ENCODE measurements around the gene SAP30BP. TPM values are rescaled to one million over a fixed set of nuclear protein-coding genes. Genes with fewer than 3 reads are reported as not detected.

SAP30BP gene
- polyA plus RNA-seq, 1 donor: 70.7 TPM

DNA sequence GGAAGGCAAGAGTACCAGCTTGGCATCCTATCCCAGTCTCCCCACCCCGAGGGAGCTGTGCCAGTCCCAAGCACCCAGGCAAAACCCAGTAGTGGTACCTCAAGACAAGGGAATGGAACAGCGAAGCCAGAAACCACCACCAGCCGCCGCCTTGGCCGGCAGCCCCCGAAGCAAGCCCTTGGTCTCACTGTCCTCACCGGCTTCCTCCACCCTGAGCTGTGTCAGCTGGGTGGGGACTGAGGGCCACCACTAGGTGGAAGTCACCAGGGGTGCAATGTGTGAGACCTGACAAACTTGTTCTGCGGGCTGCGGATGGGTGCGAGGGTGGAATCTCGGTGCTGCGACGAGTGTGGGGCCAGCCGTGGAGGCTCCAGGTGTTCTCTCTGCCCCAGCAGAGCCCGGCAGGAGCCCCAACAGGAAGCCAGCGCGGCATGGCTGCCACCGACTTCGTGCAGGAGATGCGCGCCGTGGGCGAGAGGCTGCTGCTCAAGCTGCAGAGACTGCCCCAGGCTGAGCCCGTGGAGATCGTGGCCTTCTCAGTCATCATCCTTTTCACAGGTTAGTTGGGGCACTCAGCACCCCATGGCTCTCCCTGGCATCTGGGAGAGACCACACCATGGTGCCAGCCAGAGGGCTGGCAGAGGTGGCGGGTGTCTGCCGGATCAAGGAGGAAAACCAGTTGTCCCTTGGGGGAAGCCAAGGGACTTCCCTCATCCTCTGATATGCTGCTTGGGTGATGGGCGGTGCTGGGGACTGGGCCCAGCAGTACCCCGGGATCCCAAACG lies 27.2 kb upstream of the SAP30BP start:
- Histone ChIP-seq H3K27ac (ENCODE audit: low read length) (no peak overlapping the region), H3K27me3 (ENCODE audit: control insufficient read depth, insufficient read depth, low read length) (no peaks in the 10 kb centered on the region), H3K4me1 (ENCODE audit: control insufficient read depth, insufficient read depth, low read length) (peaks cover 70% of the 10 kb centered on the region)

DNA sequence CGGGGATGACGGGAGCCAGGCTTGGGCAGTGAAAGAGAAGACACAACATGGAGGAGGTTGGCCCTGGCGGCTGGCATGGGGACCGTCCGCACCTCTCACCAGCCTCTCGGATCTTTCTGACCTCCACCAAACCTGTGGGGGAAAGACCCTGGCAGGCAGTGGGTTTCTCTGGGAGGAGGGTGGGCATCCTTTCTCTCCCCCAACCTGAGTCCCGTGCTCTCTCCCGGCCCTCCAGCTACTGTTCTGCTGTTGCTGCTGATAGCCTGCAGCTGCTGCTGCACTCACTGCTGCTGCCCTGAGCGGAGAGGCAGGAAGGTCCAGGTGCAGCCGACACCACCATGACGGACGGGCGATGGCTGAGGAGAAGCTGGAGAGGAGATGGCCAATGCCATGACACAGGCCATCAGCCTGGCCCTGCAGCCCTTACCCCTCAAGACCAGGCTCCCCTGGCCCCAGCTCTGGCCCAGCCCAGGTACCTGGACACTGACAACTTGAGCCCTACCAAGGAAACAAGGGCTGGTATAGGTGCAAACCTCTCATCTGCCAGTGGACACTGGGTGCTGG lies 26.5 kb upstream of the SAP30BP start:
- H3K4me1 ChIP-seq (ENCODE audit: control insufficient read depth, insufficient read depth, low read length): peaks cover 70% of the 10 kb centered on the region
- H3K27ac ChIP-seq (ENCODE audit: low read length): no peak overlapping the region

More for the DNA sequence above, 27.2 kb upstream of the SAP30BP start:
- no peak overlapping the region for H3K4me3 ChIP-seq (ENCODE audit: low read length)
- peak in 1 of 2 donors; percentile 66 for DNase-seq
- peaks cover 15% of the 10 kb centered on the region for H3K36me3 ChIP-seq (ENCODE audit: control insufficient read depth, insufficient read depth, low read length)
- H3K9me3 ChIP-seq (ENCODE audit: control insufficient read depth, low read depth, low read length): no peaks in the 10 kb centered on the region
- WGBS (ENCODE audit: insufficient coverage, low lambda C conversion rate): no CpG with 5 or more reads among the region's 30 CpGs

DNA sequence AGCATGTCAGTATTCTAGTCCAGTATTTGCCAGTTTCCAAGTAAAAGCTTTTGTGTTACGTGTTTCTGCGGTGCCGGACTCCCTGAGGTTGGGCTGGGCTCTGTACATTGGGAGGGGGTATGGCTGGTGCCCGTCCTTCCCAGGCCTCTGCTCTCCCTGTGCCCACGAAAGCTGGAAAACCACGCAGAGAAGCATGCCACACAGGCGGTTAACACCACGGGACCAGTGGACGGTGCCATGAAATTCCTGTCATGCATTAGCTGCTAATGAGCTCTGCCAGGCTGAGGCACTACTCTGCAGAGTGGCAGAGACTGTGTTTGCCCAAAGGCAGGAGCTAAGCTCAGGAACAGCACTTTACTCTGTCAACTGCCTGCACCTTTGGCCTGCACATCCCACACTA lies 25.8 kb upstream of the SAP30BP start:
- no CpG with 5 or more reads among the region's 9 CpGs for WGBS (ENCODE audit: insufficient coverage, low lambda C conversion rate)
- Histone ChIP-seq H3K4me3 (ENCODE audit: low read length) (no peak overlapping the region), H3K36me3 (ENCODE audit: control insufficient read depth, insufficient read depth, low read length) (peaks cover 13% of the 10 kb centered on the region), H3K27me3 (ENCODE audit: control insufficient read depth, insufficient read depth, low read length) (no peaks in the 10 kb centered on the region), H3K27ac (ENCODE audit: low read length) (no peak overlapping the region), H3K9me3 (ENCODE audit: control insufficient read depth, low read depth, low read length) (no peaks in the 10 kb centered on the region), H3K4me1 (ENCODE audit: control insufficient read depth, insufficient read depth, low read length) (peaks cover 68% of the 10 kb centered on the region)
- no peak for DNase-seq

More for the DNA sequence above, 26.5 kb upstream of the SAP30BP start:
- no CpG with 5 or more reads among the region's 13 CpGs for WGBS (ENCODE audit: insufficient coverage, low lambda C conversion rate)
- no peak for DNase-seq
- Histone ChIP-seq H3K9me3 (ENCODE audit: control insufficient read depth, low read depth, low read length) (no peaks in the 10 kb centered on the region), H3K36me3 (ENCODE audit: control insufficient read depth, insufficient read depth, low read length) (peaks cover 15% of the 10 kb centered on the region), H3K27me3 (ENCODE audit: control insufficient read depth, insufficient read depth, low read length) (no peaks in the 10 kb centered on the region), H3K4me3 (ENCODE audit: low read length) (no peak overlapping the region)

DNA sequence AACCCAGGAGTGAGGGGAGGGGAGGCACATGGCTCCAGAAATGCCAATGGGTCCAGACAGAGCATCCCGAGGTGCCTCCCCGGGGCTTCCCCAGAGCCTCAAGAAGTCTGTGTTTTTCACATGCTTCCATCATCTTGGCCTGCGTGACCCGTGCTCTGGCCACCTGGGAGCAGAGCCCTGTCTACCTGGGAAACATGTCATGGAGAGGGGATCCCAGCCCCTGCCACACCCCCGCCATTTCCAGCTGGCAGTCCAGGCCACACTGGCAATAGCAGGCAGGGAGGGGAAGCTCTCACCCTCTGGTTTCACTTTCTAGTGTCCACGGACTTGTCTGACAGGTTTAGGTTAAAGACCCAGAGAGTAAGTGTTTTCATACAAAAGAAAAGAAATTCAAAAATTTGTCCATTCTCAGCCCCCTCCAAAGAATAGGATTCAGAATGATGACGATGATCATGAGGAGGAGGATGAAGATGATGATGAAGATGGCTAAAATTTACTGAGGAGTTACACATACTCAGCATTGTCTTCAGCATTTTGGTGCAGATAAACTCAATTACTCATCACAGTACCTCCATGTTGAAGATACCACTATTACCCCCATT lies 24.9 kb upstream of the SAP30BP start:
- DNase-seq: peak; percentile 66 to 80
- peaks cover 68% of the 10 kb centered on the region for H3K4me1 ChIP-seq (ENCODE audit: control insufficient read depth, insufficient read depth, low read length)
- 100% methylated on average over 1 of the region's 7 CpGs for WGBS (ENCODE audit: insufficient coverage, low lambda C conversion rate)

DNA sequence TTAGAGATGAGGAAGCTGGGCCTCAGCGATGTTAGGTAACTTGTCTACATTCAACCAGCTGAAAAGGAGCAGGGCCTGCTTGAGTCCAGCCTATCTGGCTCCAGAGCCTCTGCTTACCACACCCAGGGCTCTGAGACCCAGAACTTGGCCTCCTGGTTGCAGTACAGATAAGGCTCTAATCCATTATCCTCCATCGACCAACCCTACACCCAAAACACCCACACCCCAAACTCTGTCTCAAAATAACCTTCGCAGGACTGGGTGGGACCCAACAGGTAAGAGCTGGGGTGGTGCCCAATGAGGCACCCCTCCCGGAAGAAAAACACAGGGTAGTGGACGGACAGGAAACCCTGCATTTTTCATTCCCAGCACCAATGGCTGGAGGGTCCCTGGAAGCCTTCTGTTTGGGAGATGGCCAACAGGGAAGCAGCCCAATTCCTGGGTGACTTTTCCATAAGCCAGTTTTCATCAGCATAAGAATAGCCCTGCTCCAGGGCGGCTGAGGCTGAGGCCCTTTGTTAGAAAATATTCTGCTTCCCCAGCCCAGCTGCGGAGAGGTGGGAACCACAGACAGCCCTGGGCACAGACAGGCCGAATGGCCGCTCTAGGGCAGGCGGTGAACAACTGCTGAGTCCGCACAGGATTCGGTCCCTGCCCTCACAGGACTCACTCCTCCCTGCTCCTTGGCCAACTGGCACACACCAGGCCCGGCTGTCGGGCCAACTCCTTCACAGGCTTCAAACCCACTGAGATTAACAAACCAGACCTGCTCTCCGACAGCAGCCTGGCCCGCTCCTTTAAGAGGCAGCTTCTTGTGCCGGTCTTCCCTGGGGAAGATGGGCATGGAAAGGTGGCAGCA lies 24.1 kb upstream of the SAP30BP start:
- Histone ChIP-seq H3K4me3 (ENCODE audit: low read length) (no peak overlapping the region), H3K27ac (ENCODE audit: low read length) (peak overlapping the region; percentile 33), H3K36me3 (ENCODE audit: control insufficient read depth, insufficient read depth, low read length) (peaks cover 16% of the 10 kb centered on the region), H3K9me3 (ENCODE audit: control insufficient read depth, low read depth, low read length) (no peaks in the 10 kb centered on the region), H3K27me3 (ENCODE audit: control insufficient read depth, insufficient read depth, low read length) (no peaks in the 10 kb centered on the region), H3K4me1 (ENCODE audit: control insufficient read depth, insufficient read depth, low read length) (peaks cover 68% of the 10 kb centered on the region)
- no CpG with 5 or more reads among the region's 17 CpGs for WGBS (ENCODE audit: insufficient coverage, low lambda C conversion rate)
- DNase-seq: peak in 1 of 2 donors; percentile 19

More for the DNA sequence above, 24.9 kb upstream of the SAP30BP start:
- H3K27ac ChIP-seq (ENCODE audit: low read length): peak overlapping the region; percentile 33
- peaks cover 13% of the 10 kb centered on the region for H3K36me3 ChIP-seq (ENCODE audit: control insufficient read depth, insufficient read depth, low read length)
- H3K9me3 ChIP-seq (ENCODE audit: control insufficient read depth, low read depth, low read length): no peaks in the 10 kb centered on the region
- H3K27me3 ChIP-seq (ENCODE audit: control insufficient read depth, insufficient read depth, low read length): no peaks in the 10 kb centered on the region
- no peak overlapping the region for H3K4me3 ChIP-seq (ENCODE audit: low read length)

DNA sequence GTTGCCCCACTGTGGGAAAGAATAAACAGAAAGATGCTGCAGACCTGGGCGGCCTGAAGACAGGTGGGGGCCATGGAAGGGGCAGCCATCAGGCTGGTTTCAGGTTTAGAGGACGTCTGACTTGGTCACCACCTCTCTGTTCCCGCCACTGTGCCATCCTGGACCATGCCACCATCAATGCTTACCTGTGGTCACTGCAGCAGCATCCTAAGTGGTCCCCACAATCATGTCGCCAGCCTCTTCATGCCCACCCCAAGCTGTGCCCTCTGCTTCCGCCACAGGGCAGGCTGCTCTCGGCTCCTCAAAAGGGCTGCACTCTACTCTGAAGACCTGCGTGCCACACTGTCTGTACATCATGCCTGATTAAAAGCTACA lies 23.5 kb upstream of the SAP30BP start:
- no peak for DNase-seq
- peaks cover 68% of the 10 kb centered on the region for H3K4me1 ChIP-seq (ENCODE audit: control insufficient read depth, insufficient read depth, low read length)
- peaks cover 14% of the 10 kb centered on the region for H3K36me3 ChIP-seq (ENCODE audit: control insufficient read depth, insufficient read depth, low read length)

DNA sequence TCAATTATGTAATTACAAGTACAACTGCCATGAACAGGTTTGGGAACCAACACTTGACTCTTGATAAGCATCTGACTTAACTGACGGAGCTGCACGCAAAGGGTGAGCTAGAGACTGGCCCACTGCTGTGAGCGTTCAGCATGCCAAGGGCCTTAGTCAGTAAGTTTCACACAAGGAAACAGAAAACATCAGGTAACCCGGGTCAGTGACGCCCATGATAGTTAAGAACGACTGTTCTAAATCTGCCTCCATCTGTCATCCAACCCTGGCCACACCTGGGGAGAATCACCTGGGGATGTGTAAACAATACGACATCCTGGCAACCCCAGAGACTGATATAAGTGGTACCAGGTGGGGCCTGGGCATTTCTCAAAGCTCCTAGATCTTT lies 21.6 kb upstream of the SAP30BP start:
- Histone ChIP-seq H3K4me3 (ENCODE audit: low read length) (no peak overlapping the region), H3K27me3 (ENCODE audit: control insufficient read depth, insufficient read depth, low read length) (no peaks in the 10 kb centered on the region), H3K36me3 (ENCODE audit: control insufficient read depth, insufficient read depth, low read length) (peaks cover 27% of the 10 kb centered on the region), H3K9me3 (ENCODE audit: control insufficient read depth, low read depth, low read length) (no peaks in the 10 kb centered on the region), H3K4me1 (ENCODE audit: control insufficient read depth, insufficient read depth, low read length) (peaks cover 52% of the 10 kb centered on the region), H3K27ac (ENCODE audit: low read length) (peak overlapping the region; percentile 99)
- peak; percentile 89 to 94 for DNase-seq
- no CpG with 5 or more reads among the region's 7 CpGs for WGBS (ENCODE audit: insufficient coverage, low lambda C conversion rate)

More for the DNA sequence above, 23.5 kb upstream of the SAP30BP start:
- H3K27ac ChIP-seq (ENCODE audit: low read length): peak overlapping the region; percentile 33
- H3K27me3 ChIP-seq (ENCODE audit: control insufficient read depth, insufficient read depth, low read length): no peaks in the 10 kb centered on the region
- H3K9me3 ChIP-seq (ENCODE audit: control insufficient read depth, low read depth, low read length): no peaks in the 10 kb centered on the region
- H3K4me3 ChIP-seq (ENCODE audit: low read length): no peak overlapping the region
- WGBS (ENCODE audit: insufficient coverage, low lambda C conversion rate): no CpG with 5 or more reads among the region's 7 CpGs

DNA sequence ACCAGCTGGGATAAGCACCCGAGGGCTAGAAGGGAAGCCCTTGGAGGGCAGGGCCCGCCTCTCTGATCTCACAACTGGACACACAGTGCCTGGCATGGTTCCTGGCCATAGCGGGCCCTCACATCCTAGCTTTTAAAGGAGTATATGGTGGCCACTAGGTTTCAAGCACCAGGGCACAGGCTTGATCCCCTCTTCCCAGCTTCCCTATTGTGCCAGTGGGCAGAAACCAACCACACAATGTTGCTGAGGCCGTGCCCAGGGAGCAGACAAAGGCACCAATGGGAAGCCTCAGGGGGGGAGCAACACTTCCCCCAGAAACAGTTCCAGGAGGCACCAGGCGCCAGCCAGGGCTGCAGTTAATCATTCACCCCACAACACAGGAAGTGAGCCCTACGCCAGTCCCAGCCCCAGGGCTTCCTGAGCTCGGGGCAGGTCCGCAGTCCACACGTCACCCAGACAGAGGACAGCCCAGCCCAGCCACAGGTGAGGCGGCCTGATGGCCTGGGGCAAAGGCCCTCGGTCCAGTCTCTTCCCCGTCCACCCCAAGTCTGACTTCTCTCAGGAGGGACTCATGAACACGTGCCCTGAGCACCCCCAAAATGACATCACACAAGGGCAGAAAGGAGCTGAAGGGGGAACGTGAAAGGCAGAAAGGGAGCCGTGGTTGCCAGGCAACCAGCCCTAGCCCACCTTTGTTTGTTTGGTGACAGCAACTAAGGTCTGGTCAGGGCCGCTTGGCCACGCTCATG lies 21.1 kb upstream of the SAP30BP start:
- Histone ChIP-seq H3K36me3 (ENCODE audit: control insufficient read depth, insufficient read depth, low read length) (peaks cover 33% of the 10 kb centered on the region), H3K4me1 (ENCODE audit: control insufficient read depth, insufficient read depth, low read length) (peaks cover 50% of the 10 kb centered on the region), H3K27me3 (ENCODE audit: control insufficient read depth, insufficient read depth, low read length) (no peaks in the 10 kb centered on the region), H3K27ac (ENCODE audit: low read length) (peak overlapping the region; percentile 99), H3K9me3 (ENCODE audit: control insufficient read depth, low read depth, low read length) (no peaks in the 10 kb centered on the region), H3K4me3 (ENCODE audit: low read length) (peak overlapping the region; percentile 29)
- DNase-seq: peak; percentile 94 to 97
- no CpG with 5 or more reads among the region's 17 CpGs for WGBS (ENCODE audit: insufficient coverage, low lambda C conversion rate)

DNA sequence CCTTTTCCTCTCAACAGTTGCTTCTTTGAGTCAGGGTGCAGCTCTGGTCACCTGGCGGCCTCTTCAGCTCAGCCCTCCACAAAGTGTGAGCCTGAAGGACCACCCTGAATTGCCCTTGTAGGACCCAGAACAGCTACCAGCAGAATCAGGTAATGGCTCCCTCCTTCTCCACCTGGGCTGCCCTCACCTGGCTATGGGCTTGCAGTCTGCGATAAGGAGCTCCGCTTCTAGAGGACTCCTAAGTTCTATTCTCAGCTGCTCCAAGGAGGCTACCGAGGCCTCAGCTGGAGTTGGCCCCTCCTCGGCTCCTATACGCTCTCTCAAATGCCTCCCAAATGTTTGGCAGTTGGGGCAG lies 20.5 kb upstream of the SAP30BP start:
- H3K27me3 ChIP-seq (ENCODE audit: control insufficient read depth, insufficient read depth, low read length): no peaks in the 10 kb centered on the region
- peaks cover 36% of the 10 kb centered on the region for H3K36me3 ChIP-seq (ENCODE audit: control insufficient read depth, insufficient read depth, low read length)
- no peaks in the 10 kb centered on the region for H3K9me3 ChIP-seq (ENCODE audit: control insufficient read depth, low read depth, low read length)
- DNase-seq: no peak
- no CpG with 5 or more reads among the region's 6 CpGs for whole genome bisulfite sequencing (ENCODE audit: insufficient coverage, low lambda C conversion rate)
- peaks cover 50% of the 10 kb centered on the region for H3K4me1 ChIP-seq (ENCODE audit: control insufficient read depth, insufficient read depth, low read length)
- peak overlapping the region; percentile 29 for H3K4me3 ChIP-seq (ENCODE audit: low read length)
- H3K27ac ChIP-seq (ENCODE audit: low read length): peak overlapping the region; percentile 99
